ENCODE measurements around the gene HIKESHI.
"Not testable (repeated sequence)": the region's sequence is repeated elsewhere in the genome, so short reads cannot be mapped to it uniquely, and the experiment has no call there.

The HIKESHI gene

DNA sequence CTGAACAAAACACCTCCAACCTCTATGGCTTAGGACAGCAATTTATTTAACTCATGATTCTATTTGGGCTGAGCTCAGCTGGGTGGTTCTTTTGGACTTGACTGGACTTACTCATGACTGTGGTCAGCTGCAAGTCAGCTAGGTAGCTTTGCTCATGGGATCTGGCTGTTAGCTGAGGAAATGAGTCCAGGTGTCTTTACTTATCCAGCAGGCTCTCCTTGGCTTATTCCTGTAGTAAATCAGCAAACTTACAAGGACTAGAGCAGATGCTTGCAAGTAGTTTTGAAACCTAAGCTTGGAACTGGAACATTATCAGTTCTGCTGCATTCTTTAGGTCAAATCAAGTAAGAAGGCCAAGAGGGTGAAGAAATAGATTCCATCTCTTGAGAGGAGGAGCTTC is 8.0 kb upstream of the HIKESHI start:
- no peak for DNase-seq

DNA sequence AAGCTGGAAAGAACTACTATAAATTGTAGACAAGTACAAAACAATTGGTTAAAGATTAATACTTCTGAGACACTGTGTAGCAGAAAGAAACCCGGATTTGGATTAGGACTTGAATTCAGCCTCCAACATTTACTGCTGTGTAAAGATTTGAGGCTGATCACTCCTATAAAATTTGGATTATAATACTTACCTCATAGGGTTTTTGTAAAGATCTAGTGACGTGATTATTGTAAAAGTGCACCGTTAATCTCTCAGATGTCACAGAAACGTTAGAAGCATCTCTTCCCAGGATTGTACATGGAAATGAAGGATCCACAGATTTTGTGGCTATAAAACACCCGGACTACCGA is 323 bp upstream of the HIKESHI start:
- no peak for DNase-seq

DNA sequence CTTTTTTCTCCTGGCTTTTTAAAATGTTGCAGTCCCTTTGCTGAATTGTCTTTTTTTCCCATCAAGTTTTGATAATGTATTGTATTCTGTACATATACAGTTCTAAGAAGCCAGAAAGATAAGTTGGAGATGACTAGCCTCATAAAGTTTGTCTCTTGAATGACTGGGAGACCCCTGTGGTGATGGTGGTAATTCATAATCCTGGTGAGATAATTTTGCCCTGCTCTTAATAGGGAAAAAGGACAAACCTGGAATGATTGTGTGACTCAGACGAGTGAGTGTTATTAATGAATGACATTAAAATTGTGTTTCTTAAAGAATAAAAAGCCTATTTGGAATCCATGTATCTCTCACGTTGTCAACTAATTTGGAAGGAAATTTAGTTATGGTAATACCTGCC is 1.2 kb downstream of the HIKESHI start:
- no peak for DNase-seq

GRCh38 chr11:86308710-86309109 is 6.7 kb downstream of the HIKESHI start:
- DNase-seq = not testable (repeated sequence)

- DNase-seq = no peak
Observed at GRCh38 chr11:86313793-86314192, 11.8 kb downstream of the HIKESHI start.

- DNase-seq = no peak
Observed at GRCh38 chr11:86314636-86315035, 12.6 kb downstream of the HIKESHI start.

GRCh38 chr11:86335131-86335767 is 33.2 kb downstream of the HIKESHI start:
- no peak for DNase-seq

- no peak for DNase-seq
Observed at GRCh38 chr11:86337227-86337626, 35.2 kb downstream of the HIKESHI start.

DNA sequence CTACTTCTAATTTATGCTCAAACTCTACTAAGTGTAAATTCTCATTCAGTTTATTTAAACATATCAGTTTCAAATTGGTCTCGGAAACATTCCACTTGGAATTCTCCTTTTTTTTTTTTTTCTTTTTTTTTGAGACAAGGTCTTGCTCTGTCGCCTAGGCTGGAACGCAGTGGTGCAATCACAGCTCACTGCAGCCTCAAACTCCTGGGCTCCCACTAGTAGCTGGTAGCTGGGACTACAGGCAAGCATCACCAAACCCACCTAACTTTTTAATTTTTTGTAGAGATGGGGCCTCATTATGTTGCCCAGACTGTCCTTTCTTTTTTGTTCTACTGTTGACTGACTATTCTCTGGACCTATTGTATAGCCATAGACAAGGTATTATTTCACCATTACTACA is 39.3 kb downstream of the HIKESHI start:
- DNase-seq = no peak

DNA sequence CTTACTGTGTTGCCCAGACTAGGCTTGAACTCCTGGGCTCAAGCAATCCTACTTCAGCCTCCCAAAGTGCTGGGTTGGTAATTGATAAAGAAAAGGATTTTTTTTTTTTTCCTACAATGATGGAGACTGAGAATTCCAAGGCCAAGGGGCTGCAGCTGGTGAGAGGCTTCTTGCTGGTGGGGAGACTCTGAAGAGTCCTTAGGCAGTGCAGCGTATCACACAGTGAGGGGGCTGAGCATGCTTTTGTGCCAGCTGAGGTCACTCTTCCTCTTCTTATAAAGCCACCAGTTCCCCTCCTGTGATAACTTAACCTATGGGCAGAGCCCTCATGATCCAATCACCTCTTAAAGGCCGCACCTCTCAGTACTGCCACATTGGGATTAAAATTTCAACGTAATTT is 44.5 kb downstream of the HIKESHI start:
- no peak for DNase-seq

GRCh38 chr11:86355256-86355655 is 53.2 kb downstream of the HIKESHI start:
- DNase-seq = no peak

GRCh38 chr11:86357412-86357811 is 55.4 kb downstream of the HIKESHI start:
- not testable (repeated sequence) for DNase-seq

DNA sequence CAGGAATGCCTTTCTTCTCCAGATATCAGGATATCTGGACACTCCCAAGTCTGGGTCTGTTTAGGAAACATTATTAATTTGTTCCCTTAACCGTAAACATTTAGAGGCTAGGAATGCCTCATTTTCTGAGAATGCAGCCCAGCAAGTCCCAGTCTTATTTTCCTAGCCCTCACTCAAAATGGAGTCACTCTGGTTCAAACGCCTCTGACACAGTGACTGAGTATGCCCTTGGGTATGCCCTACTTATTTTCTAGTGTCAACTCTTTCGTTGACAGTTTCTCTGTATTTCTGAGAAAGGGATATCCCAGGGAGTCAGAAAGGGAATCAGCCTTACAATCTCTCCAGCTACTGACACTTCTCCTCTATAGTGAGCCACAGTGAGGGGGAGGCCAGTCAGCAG is 56.7 kb downstream of the HIKESHI start:
- no peak for DNase-seq

DNA sequence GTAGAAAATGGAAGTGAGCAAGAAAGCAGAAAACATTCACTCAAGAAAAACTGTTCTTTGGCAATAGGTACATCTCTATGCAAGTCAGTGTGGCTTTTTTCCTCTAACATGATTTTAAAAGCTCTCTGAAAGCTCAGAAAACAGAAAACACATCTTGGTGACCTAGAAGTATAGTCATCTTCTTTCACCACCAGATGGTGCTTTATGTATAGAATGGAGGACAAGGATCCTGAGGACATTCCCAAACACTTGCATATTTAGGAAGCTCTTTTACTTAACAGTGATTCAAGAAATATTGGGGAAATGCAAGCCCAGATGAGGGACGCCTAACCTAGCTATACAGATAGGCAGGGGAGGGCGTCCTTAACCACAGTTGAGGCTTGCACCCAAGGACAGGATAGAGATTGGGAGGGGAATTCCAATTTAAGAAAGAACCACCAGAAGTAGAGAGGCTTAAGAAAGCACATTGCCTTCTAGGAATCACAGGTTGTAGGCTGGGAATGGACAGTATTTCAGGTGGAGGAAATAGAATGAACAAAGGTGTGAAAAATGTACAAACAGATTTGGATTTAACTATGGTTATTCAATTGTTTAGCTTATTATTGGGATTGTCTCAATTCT is 58.8 kb downstream of the HIKESHI start:
- no peak for DNase-seq

DNA sequence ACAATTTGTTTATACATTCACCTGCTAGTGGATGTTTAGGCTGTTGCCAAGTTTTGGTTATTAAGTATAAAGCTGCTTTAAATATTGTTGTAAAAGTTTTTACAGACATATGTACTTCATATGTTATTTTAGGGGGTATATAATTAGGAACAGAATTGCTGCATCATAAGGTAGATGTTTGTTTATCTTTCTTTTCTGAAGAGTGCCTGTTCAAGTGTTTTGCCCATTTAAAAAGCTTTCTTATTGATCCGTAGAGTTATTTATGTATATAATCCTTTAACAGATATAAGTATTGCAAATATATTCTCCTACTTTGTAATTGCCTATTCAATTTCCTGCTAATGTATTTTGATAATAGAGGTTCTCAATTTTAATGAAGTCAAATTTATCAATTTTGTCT is 61.4 kb downstream of the HIKESHI start:
- no peak for DNase-seq

- no peak for DNase-seq
Observed at GRCh38 chr11:86365546-86365945, 63.5 kb downstream of the HIKESHI start.

DNA sequence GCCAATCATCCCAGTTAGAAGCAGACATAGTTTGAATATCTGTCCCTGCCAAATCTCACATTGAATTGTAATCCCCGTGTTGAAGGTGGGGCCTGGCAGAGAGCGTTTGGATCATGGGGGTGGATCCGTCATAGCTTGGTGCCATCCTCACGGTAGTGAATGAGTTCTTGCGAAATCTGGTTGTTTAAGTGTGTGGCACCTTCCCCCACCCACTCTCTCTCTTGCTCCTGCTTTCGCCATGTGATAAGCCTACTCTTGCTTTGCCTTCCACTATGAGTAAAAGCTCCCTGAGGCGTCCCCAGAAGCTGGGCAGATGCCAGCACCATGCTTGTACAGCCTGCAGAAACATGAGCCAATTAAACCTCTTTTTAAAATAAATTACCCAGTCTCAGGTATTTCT is 67.6 kb downstream of the HIKESHI start:
- no peak for DNase-seq

DNA sequence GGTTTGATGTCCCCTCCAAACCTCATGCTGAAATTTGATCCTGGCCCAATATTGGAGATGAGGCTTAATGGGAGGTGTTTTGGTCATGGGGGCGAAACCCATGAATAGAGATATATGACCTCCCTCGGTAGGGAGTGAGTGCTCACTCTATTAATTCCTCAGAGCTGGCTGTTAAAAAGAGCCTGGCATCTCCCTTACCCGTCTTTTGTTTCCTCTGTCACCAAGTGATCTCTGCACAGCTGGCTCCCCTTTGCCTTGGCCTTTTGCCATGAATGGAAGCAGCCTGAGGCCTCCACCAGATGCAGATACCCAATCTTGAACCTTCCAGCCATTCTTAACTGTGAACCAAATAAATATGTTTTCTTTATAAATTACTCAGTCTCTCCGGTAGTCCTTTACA is 68.1 kb downstream of the HIKESHI start:
- DNase-seq = no peak

DNA sequence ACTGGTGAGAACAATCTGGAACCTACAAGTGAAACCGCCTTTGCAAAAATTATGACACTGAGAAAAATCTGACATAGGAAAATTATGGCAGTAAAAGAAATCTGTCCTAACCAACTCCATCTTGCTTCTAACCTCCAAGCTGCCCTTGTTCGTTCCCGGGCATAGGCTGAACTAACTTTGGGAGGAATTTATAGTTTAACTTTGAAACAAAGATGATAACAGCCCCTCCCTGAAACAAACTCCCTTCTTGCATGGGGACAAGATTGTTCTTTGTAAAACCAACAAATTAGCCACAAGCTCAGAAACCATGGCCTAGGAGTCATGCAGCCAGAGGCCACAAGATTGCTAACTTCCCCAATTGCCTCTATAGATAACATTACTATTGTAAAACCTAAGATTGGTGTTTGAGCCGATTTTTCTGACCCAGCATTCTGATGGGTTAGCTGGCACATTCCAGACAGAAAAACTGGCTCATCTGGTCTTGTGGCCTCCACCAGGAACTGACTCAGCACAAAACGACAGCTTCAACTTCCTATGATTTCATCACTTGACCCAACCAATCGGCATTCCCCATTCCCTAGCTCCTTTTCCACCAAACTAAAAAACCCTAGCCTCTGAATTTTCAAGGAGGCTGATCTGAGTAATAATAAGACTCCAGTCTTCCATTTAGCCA is 69.0 kb downstream of the HIKESHI start:
- no peak for DNase-seq

DNA sequence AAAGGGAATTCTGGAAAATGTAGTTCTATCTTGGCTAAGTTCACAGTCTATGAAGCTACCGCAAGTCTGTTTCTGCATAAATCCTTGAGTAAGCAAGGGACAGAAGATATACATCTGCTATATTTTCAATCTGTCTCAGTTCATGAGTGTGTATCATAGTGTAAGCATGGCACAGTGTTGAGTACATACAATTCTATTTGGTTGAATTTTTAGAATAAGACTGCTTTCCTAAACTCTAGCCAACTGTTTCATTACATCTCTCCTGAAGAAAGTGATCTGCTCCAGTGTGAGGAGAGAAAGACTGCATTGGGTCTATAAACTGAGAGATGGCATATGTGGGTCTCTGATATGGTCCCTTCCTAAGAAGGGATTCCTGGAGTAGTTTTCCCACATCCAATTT is 70.0 kb downstream of the HIKESHI start:
- DNase-seq = no peak

DNA sequence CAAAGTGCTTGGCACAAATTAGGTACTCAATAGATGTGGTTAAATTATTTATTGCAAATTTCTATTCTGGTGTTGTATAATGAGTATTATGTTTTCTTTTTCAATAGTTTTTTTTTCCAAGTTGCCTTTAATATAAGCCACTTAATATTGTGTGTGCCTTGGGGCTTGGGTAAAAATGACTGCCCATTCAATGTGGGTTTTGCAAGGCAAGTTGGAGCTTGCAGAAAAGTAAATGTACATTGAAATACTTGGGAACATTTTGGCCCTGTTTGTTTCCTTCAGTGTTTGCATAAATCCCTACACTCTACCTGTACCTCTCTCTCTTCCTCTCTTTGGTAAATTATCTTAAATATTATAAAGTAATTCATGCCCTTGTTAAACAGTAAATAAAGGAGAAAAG is 70.5 kb downstream of the HIKESHI start:
- DNase-seq = no peak

DNA sequence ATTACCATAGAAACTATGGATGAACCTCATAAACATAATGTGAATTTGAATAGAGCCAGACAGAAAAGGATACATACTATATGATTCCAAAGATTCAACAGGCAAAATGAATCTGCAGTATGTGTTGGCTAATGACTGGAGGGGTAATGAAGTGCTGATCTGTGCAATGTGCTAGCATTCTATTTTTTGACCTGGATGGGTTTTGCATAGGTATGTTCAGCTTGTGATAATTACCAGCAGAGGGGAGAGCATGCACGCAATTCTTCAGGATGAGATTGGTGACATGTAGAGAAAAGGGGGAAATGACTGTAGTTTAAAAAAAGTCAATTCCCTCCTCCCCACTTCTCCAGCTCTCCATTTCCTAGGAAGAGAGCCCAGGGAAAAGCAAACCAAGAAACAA is 72.0 kb downstream of the HIKESHI start:
- no peak for DNase-seq

DNA sequence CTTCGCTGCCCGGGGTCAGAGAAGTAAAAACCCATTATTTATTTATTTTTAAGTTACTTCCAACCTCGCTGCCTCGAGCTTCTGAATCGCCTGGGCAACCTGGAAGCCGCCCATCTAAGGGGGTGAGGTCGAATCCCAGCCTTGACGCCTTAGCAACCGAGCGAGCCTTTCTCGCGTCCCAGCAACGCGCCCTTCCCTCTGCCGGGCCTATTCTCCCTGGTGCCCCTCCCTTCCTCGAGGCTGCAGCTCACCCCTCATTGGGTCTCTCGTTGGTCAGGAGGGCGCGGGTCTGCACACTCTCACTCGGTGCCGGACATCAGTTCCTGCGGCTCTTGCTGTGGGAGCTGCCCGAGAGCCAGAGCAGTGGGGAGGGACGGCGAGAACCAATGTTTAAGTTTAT is 72.5 kb downstream of the HIKESHI start, which contains the start of gene CCDC81:
Gene CCDC81, plus strand, starts transcription at position 302 of the 400 bp plus-strand sequence. CDS start 277 bp downstream, outside the sequence.
- no peak for DNase-seq

DNA sequence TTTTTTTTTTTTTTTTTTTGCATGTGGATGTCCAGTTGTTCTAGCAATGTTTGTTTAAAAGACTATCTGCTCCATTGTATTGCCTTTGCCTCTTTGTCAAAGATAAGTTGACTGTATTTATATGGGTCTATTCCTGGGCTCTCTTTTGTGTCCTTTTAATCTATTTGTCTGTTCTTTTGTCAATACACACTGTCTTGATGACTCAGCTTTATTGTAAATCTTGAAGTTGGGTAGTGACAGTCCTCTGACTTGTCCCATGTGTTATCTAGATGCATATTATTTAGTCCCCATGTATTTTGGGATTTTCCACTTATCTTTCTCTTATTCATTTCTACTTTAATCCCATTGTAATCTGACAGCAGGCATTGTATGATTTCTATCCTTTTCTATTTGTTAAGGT is 75.9 kb downstream of the HIKESHI start:
- DNase-seq = no peak
